GM19099 (cell line): ENCODE measurements around the gene PAGR1.
A peak's percentile ranks its signal among the peaks of the same experiment; 100 is the strongest.

Experiments used
- POLR2A ChIP-seq: IDR thresholded peaks from 3 replicates; pipeline ENCODE4 v1.6.1; 2011; ENCODE audit warnings: low read depth; ENCODE audit not compliant: insufficient read length; ENCODE audit errors: extremely low read depth

PAGR1 gene

GRCh38 chr16:29790949-29791844 is 24.8 kb upstream of the PAGR1 start:
- TF ChIP-seq POLR2A = no peak

- no peak for TF ChIP-seq POLR2A
Observed at GRCh38 chr16:29791845-29792807, 23.8 kb upstream of the PAGR1 start.

- TF ChIP-seq POLR2A = no peak
Observed at GRCh38 chr16:29794231-29794710, 21.7 kb upstream of the PAGR1 start.

GRCh38 chr16:29802416-29802935 is 13.5 kb upstream of the PAGR1 start:
- TF ChIP-seq POLR2A = no peak

GRCh38 chr16:29804020-29804419 is 11.9 kb upstream of the PAGR1 start:
- TF ChIP-seq POLR2A = no peak

- no peak for TF ChIP-seq POLR2A
Observed at GRCh38 chr16:29804455-29805231, 11.3 kb upstream of the PAGR1 start.

GRCh38 chr16:29805232-29806098 is 10.5 kb upstream of the PAGR1 start:
- TF ChIP-seq POLR2A = peak; percentile 84

- no peak for TF ChIP-seq POLR2A
Observed at GRCh38 chr16:29806099-29806579, 9.8 kb upstream of the PAGR1 start, which contains the start of gene MAZ. TSS of gene MAZ (plus strand) at chr16:29806529. CDS start at chr16:29806702, 173 bp downstream.

GRCh38 chr16:29806641-29807425 is 9.1 kb upstream of the PAGR1 start:
- TF ChIP-seq POLR2A = peak; percentile 55

GRCh38 chr16:29807426-29808218 is 8.3 kb upstream of the PAGR1 start:
- peak; percentile 54 for TF ChIP-seq POLR2A

GRCh38 chr16:29808219-29808900 is 7.6 kb upstream of the PAGR1 start:
- TF ChIP-seq POLR2A = peak; percentile 0

- TF ChIP-seq POLR2A = no peak
Observed at GRCh38 chr16:29809031-29809747, 6.8 kb upstream of the PAGR1 start.
